Fibroblast of lung (primary cell): ENCODE results near the gene CELF2. TPM values are rescaled to one million over a fixed set of nuclear protein-coding genes. Genes with fewer than 3 reads are reported as not detected.
"Not testable (repeated sequence)": the region's sequence is repeated elsewhere in the genome, so short reads cannot be mapped to it uniquely, and the experiment has no call there.

Source experiments
- DNase-seq, 2 donors: peaks; one replicate each; pipeline versions ENCODE4 v3.0.0 to v3.0.0-alpha.2; 2010; ENCODE audit warnings: low read depth in 2 of 2
- H2AFZ ChIP-seq: 2 replicates; pipeline ENCODE4 v1.5.1; 2012; ENCODE audit warnings: low read length, control low read depth, inconsistent platforms
- H3K27ac ChIP-seq: 2 replicates; pipeline ENCODE4 v1.5.1; 2011; ENCODE audit warnings: low read length, control low read depth; ENCODE audit not compliant: insufficient read depth
- H3K27me3 ChIP-seq: 2 replicates; pipeline ENCODE4 v1.5.1; 2011; ENCODE audit warnings: mild to moderate bottlenecking, low read length; ENCODE audit not compliant: control insufficient read depth, insufficient read depth
- H3K36me3 ChIP-seq: 2 replicates; pipeline ENCODE4 v1.5.1; 2011; ENCODE audit warnings: low read length; ENCODE audit not compliant: control insufficient read depth, insufficient read depth
- H3K4me1 ChIP-seq: 2 replicates; pipeline ENCODE4 v1.5.1; 2011; ENCODE audit warnings: low read length; ENCODE audit not compliant: control insufficient read depth, insufficient read depth; ENCODE audit errors: extremely low read depth
- H3K4me2 ChIP-seq: 2 replicates; pipeline ENCODE4 v1.5.1; 2011; ENCODE audit warnings: low read length, control low read depth; ENCODE audit not compliant: insufficient read depth; ENCODE audit errors: extremely low read depth
- H3K4me3 ChIP-seq, 4 experiments: fragments of 200-600 bp in 1 of 4; sonication (generic) in 1 of 4; replicated peaks in 1 of 4; 2 replicates each; pipeline ENCODE4 v1.5.1; 2011 to 2016; ENCODE audit warnings: low read length in 4 of 4, low read depth in 3 of 4, mild to moderate bottlenecking in 3 of 4, control low read depth in 2 of 4, inconsistent platforms in 1 of 4, mixed read lengths in 1 of 4; ENCODE audit not compliant: insufficient read depth in 1 of 4; ENCODE audit errors: control extremely low read depth in 1 of 4
- H3K79me2 ChIP-seq: 2 replicates; pipeline ENCODE4 v1.5.1; 2012; ENCODE audit warnings: mild to moderate bottlenecking, low read length, inconsistent platforms; ENCODE audit not compliant: control insufficient read depth, insufficient read depth
- H3K9ac ChIP-seq: 2 replicates; pipeline ENCODE4 v1.5.1; 2011; ENCODE audit warnings: mild to moderate bottlenecking, low read length, control low read depth; ENCODE audit not compliant: insufficient read depth
- H3K9me3 ChIP-seq: 2 replicates; pipeline ENCODE4 v1.5.1; 2012; ENCODE audit warnings: low read depth, low read length; ENCODE audit not compliant: control insufficient read depth, insufficient read depth
- H4K20me1 ChIP-seq: 2 replicates; pipeline ENCODE4 v1.5.1; 2011; ENCODE audit warnings: low read length; ENCODE audit not compliant: control insufficient read depth, insufficient read depth; ENCODE audit errors: extremely low read depth
- CTCF ChIP-seq, 2 donors: IDR thresholded peaks in 1 of 2; conservative IDR thresholded peaks in 1 of 2; 1 replicate in 1 of 2; 2 replicates in 1 of 2; pipeline ENCODE4 v1.5.1; 2011 to 2012; ENCODE audit warnings: low read length in 2 of 2, control low read depth in 1 of 2, inconsistent platforms in 1 of 2, low read depth in 1 of 2, mild to moderate bottlenecking in 1 of 2
- EZH2 ChIP-seq: IDR thresholded peaks from 2 replicates; pipeline ENCODE4 v1.5.1; 2012; ENCODE audit warnings: low read length, control low read depth, mild to moderate bottlenecking; ENCODE audit errors: missing control alignments
- polyA plus RNA-seq, 2 donors: library from polyadenylated mRNA; depleted of rRNA in 1 of 2; stranded (reverse) in 1 of 2; unstranded in 1 of 2; fragments of >200 nt; gene quantifications; 2 replicates each; pipeline ENCODE4 v1.2.1, GENCODE V29; 2011 to 2012; ENCODE audit warnings: missing spikeins in 1 of 2
- total RNA-seq: library from RNA; depleted of rRNA; stranded (reverse); fragments of >200 nt; gene quantifications from 2 replicates; pipeline ENCODE4 v1.2.1, GENCODE V29; 2014

Gene CELF2
- total and polyA plus RNA-seq, 2 donors (not counting 1 experiment from before 2014, with no cell fraction given): 16.9 to 25.1 TPM

GRCh38 chr10:11364241-11364640 lies 346.6 kb downstream of the CELF2 start:
- Histone ChIP-seq H3K27ac (no peak overlapping the region), H2AFZ (no peak overlapping the region), H3K9ac (no peak overlapping the region), H3K36me3 (no peaks in the 10 kb centered on the region), H3K79me2 (no peaks in the 10 kb centered on the region), H3K4me3 (no peak overlapping the region), H4K20me1 (no peaks in the 10 kb centered on the region), H3K4me1 (no peaks in the 10 kb centered on the region), H3K4me2 (no peak overlapping the region), H3K9me3 (no peaks in the 10 kb centered on the region), H3K27me3 (no peaks in the 10 kb centered on the region)
- DNase-seq: no peak
- TF ChIP-seq EZH2 (no peak), CTCF (conservative IDR thresholded peaks at IDR 0.05 in 1 of 2, IDR thresholded peaks at IDR 0.05 in 1 of 2; ENCODE audit: low read depth in 1 of 2, low read length in 2 of 2) (no peak)

GRCh38 chr10:11366889-11367288 lies 349.2 kb downstream of the CELF2 start:
- H3K4me1 ChIP-seq, H3K9me3 ChIP-seq, H3K4me2 ChIP-seq, H3K9ac ChIP-seq, H3K27me3 ChIP-seq, H3K79me2 ChIP-seq, H2AFZ ChIP-seq, H3K27ac ChIP-seq, H3K36me3 ChIP-seq, H4K20me1 ChIP-seq, H3K4me3 ChIP-seq: not testable (repeated sequence)
- peak in 1 of 2 donors; percentile 2 for DNase-seq

GRCh38 chr10:11367505-11367904 lies 349.8 kb downstream of the CELF2 start:
- H3K27me3 ChIP-seq: no peaks in the 10 kb centered on the region
- H3K27ac ChIP-seq: no peak overlapping the region
- DNase-seq: no peak
- no peak overlapping the region for H3K9ac ChIP-seq
- no peaks in the 10 kb centered on the region for H3K9me3 ChIP-seq
- no peaks in the 10 kb centered on the region for H3K4me1 ChIP-seq
- no peak overlapping the region for H2AFZ ChIP-seq
- H3K79me2 ChIP-seq: no peaks in the 10 kb centered on the region
- no peak overlapping the region for H3K4me2 ChIP-seq
- TF ChIP-seq CTCF (conservative IDR thresholded peaks at IDR 0.05 in 1 of 2, IDR thresholded peaks at IDR 0.05 in 1 of 2; ENCODE audit: low read depth in 1 of 2, low read length in 2 of 2) (no peak), EZH2 (no peak)
- no peaks in the 10 kb centered on the region for H4K20me1 ChIP-seq
- no peak overlapping the region for H3K4me3 ChIP-seq
- no peaks in the 10 kb centered on the region for H3K36me3 ChIP-seq
